ENCODE data around the gene CFAP210. TPM values are rescaled to one million over a fixed set of nuclear protein-coding genes. Genes with fewer than 3 reads are reported as not detected.

Gene CFAP210
- total and polyA plus RNA-seq, 2 experiments from 2014 or later = 3.7 TPM; not detected in 1

DNA sequence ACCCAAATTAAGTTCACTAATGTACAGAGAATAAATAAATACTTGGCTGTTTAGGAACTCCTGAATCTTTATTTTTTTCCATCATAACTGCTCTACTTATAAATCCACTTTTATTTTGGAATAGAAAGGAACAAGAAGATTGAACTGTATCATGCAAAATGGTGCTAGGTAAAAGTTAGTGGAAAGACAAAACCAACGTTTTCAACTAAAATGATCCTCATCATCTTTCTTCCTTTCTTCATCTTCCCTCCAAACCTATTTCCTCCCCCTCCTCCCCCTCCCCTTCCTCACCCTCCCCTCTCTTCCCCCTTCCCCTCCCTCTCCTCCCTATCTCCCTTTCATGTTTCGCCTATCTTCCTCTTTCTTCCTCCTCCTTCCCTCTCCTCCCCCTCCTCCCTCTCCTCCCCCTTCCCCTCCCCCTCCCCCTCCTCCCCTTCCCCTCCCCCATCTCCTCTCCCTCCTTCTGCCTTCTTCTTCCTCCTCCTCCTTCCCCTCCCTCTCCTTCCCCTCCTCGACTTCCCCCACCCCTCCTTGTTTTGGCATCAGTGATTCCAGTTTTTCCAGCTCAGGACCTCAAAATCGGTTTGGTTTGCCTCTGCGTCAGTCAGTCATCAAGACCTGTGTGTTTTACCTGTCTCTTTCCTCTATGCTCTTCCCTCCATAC lies 44.5 kb upstream of the CFAP210 start:
- Mint-ChIP-seq H3K27me3 (ENCODE audit: insufficient read depth, low read depth, poor library complexity) (peaks cover 3% of the 10 kb centered on the region), H3K4me3 (no peak overlapping the region), H3K27ac (no peak overlapping the region), H3K36me3 (ENCODE audit: low read depth) (peaks cover 64% of the 10 kb centered on the region), H3K9me3 (peaks cover 7% of the 10 kb centered on the region; the same call in 2 of the 3 replicates), H3K4me1 (peaks cover 27% of the 10 kb centered on the region)
- Histone ChIP-seq H3K27ac (ENCODE audit: low read depth) (no peak overlapping the region), H3K27me3 (ENCODE audit: insufficient read depth) (no peaks in the 10 kb centered on the region), H3K9me2 (ENCODE audit: insufficient read depth) (0 out of 2 replicates have a peak, but pooled peaks cover 4% of the 10 kb centered on the region), H3K4me1 (ENCODE audit: insufficient read depth) (peaks cover 35% of the 10 kb centered on the region), H2AFZ (no peak overlapping the region), H3K4me3 (no peak overlapping the region), H3K79me2 (replicated peaks; ENCODE audit: insufficient read depth) (peaks cover 64% of the 10 kb centered on the region), H3F3A (replicated peaks; ENCODE audit: low read depth) (0 out of 2 replicates have a peak, but pooled peaks cover 5% of the 10 kb centered on the region), H4K20me1 (replicated peaks; ENCODE audit: insufficient read depth) (peaks cover 11% of the 10 kb centered on the region; the same call in 1 of the 2 replicates), H3K36me3 (ENCODE audit: insufficient read depth) (peaks cover 23% of the 10 kb centered on the region), H3K4me2 (peak overlapping the region; percentile 41; the same call in 1 of the 2 replicates)
- TF ChIP-seq ZNF331 (CRISPR knock-in tag; IDR thresholded peaks at IDR 0.05; ENCODE audit: low read depth) = no peak
- TF ChIP-seq ZNF462 (CRISPR knock-in tag; IDR thresholded peaks at IDR 0.05) = no peak
- no peak for DNase-seq (ENCODE audit: low spot score)
- no peak for ATAC-seq

DNA sequence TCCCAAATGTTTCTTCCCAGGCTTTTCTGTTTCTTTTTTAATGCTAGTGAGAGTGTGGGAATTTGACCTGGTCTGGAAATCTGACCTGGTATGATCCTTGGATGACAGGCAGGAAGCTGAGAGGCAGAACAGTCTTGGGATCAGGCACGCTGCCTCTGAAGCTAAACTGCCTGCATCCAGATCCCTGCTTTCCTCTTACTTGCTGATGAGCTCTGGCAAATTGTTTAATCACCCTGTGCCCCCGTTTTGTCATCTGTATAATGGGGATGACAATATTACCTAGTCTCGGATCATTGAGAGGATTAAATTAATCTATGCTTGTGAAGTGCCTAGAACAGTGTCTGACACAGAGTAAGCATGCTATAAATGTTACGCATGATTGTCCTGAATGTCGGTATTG lies 42.7 kb upstream of the CFAP210 start:
- no peak for ATAC-seq
- Histone ChIP-seq H3K4me3 (peak overlapping the region; percentile 26), H3K4me2 (peak overlapping the region; percentile 53), H2AFZ (no peak overlapping the region), H3F3A (replicated peaks; ENCODE audit: low read depth) (0 out of 2 replicates have a peak, but pooled peaks cover 8% of the 10 kb centered on the region), H3K27me3 (ENCODE audit: insufficient read depth) (peaks cover 7% of the 10 kb centered on the region), H3K9me2 (ENCODE audit: insufficient read depth) (0 out of 2 replicates have a peak, but pooled peaks cover 4% of the 10 kb centered on the region), H3K36me3 (ENCODE audit: insufficient read depth) (peaks cover 9% of the 10 kb centered on the region; the same call in 1 of the 2 replicates), H3K4me1 (ENCODE audit: insufficient read depth) (peaks cover 35% of the 10 kb centered on the region), H3K79me2 (replicated peaks; ENCODE audit: insufficient read depth) (peaks cover 64% of the 10 kb centered on the region), H4K20me1 (replicated peaks; ENCODE audit: insufficient read depth) (peaks cover 11% of the 10 kb centered on the region; the same call in 1 of the 2 replicates), H3K27ac (ENCODE audit: low read depth) (0 out of 2 replicates have a peak overlapping the region, but pooled peaks have one; percentile 7)
- Mint-ChIP-seq H3K36me3 (ENCODE audit: low read depth) (peaks cover 54% of the 10 kb centered on the region), H3K4me1 (peaks cover 29% of the 10 kb centered on the region), H3K9me3 (peaks cover 7% of the 10 kb centered on the region; the same call in 2 of the 3 replicates), H3K4me3 (peak overlapping the region; percentile 37), H3K27me3 (ENCODE audit: insufficient read depth, low read depth, poor library complexity) (peaks cover 9% of the 10 kb centered on the region), H3K27ac (no peak overlapping the region)
- no peak for DNase-seq (ENCODE audit: low spot score)
- TF ChIP-seq NANOG (IDR thresholded peaks at IDR 0.05; ENCODE audit: borderline replicate concordance) (no peak), POLR2AphosphoS5 (IDR thresholded peaks at IDR 0.05; ENCODE audit: low read depth) (no peak), JUNB (IDR thresholded peaks at IDR 0.05; ENCODE audit: unreplicated experiment) (no peak)
- TF ChIP-seq, protein P1, sequence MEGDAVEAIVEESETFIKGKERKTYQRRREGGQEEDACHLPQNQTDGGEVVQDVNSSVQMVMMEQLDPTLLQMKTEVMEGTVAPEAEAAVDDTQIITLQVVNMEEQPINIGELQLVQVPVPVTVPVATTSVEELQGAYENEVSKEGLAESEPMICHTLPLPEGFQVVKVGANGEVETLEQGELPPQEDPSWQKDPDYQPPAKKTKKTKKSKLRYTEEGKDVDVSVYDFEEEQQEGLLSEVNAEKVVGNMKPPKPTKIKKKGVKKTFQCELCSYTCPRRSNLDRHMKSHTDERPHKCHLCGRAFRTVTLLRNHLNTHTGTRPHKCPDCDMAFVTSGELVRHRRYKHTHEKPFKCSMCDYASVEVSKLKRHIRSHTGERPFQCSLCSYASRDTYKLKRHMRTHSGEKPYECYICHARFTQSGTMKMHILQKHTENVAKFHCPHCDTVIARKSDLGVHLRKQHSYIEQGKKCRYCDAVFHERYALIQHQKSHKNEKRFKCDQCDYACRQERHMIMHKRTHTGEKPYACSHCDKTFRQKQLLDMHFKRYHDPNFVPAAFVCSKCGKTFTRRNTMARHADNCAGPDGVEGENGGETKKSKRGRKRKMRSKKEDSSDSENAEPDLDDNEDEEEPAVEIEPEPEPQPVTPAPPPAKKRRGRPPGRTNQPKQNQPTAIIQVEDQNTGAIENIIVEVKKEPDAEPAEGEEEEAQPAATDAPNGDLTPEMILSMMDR (conservative IDR thresholded peaks at IDR 0.05; ENCODE audit: low read depth in 2 of 2) = no peak
